Measurements from ENCODE around the gene ELFN2. TPM values are rescaled to one million over a fixed set of nuclear protein-coding genes. Genes with fewer than 3 reads are reported as not detected.

Gene ELFN2
- total RNA-seq, 1 experiment from 2014 or later = 30.8 TPM

DNA sequence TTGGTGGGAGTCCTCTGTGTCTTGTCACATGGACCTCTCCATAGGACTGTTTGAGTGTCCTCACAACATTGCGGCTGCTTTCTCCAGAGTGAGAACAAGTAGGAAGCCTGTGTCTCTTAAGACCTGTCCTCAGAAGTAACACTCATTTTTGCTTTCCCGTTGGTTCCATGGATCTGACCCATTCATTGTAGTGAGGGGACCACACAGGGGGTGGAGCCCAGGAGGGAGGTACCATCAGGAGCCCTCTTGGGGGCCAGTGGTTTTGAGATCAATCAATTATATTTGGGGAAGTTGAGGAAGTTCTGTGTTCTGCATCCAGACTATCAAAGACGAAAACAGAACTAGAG lies 5.4 kb upstream of the ELFN2 start:
- Histone ChIP-seq H2AFZ (no peak overlapping the region), H3K4me3 (no peak overlapping the region; the same call in 1 of the 2 replicates), H3K36me3 (ENCODE audit: low read depth) (no peaks in the 10 kb centered on the region), H3K27ac (peak overlapping the region; percentile 91), H4K20me1 (ENCODE audit: insufficient read depth) (no peaks in the 10 kb centered on the region), H3K9me2 (ENCODE audit: insufficient read depth) (no peaks in the 10 kb centered on the region), H3F3A (ENCODE audit: insufficient read depth, low read depth) (peaks cover 42% of the 10 kb centered on the region), H3K4me1 (replicated peaks; ENCODE audit: insufficient read depth) (peaks cover 40% of the 10 kb centered on the region), H3K9me3 (ENCODE audit: insufficient read depth, low read depth) (peaks cover 20% of the 10 kb centered on the region), H3K27me3 (ENCODE audit: insufficient read depth, low read depth) (no peaks in the 10 kb centered on the region), H3K79me2 (ENCODE audit: low read depth) (no peaks in the 10 kb centered on the region), H3K4me2 (no peak overlapping the region)
- intact Hi-C loops (cut with micrococcal nuclease; ENCODE audit: unreplicated experiment) = loop anchor here (1.0 kb wide), 2 partner anchors 23 to 104 kb away; no protein-coding TSS in a partner anchor
- ChIA-PET CTCF (interaction anchor here (0.7 kb wide), 1 partner anchor 25 kb away, joined by 3 read pairs; no protein-coding TSS in a partner anchor), POLR2A (ENCODE audit: unreplicated experiment) (interaction anchor here (0.7 kb wide), 1 partner anchor 45 kb away, joined by 4 read pairs; no protein-coding TSS in a partner anchor)
- TSS peak; percentile 29 for BruUV-seq (replicated peaks)
- DNase-seq = no peak
- no peak for TF ChIP-seq EZH2 (IDR thresholded peaks at IDR 0.05; ENCODE audit: low read depth)
- TF ChIP-seq, protein P1, sequence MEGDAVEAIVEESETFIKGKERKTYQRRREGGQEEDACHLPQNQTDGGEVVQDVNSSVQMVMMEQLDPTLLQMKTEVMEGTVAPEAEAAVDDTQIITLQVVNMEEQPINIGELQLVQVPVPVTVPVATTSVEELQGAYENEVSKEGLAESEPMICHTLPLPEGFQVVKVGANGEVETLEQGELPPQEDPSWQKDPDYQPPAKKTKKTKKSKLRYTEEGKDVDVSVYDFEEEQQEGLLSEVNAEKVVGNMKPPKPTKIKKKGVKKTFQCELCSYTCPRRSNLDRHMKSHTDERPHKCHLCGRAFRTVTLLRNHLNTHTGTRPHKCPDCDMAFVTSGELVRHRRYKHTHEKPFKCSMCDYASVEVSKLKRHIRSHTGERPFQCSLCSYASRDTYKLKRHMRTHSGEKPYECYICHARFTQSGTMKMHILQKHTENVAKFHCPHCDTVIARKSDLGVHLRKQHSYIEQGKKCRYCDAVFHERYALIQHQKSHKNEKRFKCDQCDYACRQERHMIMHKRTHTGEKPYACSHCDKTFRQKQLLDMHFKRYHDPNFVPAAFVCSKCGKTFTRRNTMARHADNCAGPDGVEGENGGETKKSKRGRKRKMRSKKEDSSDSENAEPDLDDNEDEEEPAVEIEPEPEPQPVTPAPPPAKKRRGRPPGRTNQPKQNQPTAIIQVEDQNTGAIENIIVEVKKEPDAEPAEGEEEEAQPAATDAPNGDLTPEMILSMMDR (conservative IDR thresholded peaks at IDR 0.05) = no peak

DNA sequence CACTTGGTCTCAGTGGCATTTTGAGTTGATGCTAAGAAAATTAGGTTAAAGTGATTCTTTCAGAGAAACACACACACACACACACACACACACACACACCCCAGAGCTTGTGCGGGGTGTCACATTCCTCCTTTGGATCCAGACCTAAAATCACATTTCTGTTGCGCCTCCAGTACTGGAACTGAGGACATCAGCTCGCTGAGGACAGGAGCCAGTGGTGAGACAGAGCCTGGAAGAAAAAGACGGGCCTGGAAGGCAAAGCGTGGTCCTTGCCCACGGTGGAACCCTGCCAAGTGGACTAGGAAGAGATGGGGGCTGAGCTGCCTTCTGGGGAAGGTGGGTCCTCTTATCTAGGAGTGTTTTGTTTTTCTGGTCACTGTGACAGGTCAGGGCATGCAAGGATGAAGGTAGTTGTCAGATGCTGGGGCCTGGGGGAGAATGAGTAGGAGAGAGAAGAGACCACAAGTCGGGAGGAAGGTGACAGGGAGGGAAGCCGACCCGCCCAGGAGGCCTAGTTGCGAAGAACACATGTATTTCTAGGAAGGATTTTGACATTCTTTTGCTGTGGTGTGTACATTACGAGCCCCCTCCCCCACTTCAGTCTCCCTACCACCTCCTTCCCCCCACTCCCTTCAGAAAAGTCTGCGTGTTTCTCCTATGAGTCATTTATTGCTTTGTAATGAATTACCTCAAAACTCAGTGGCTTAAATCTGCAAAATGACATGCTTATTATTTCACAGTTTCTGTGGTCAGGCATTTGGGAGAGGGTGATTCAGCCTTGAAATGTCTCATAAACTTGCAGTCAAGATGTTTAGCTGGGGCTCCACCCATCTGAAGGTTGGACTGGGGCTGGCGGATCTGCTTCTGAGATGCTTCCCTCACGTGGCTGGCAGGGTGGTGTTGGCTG lies 4.8 kb upstream of the ELFN2 start:
- Histone ChIP-seq H3K27me3 (ENCODE audit: insufficient read depth, low read depth) (no peaks in the 10 kb centered on the region), H3F3A (ENCODE audit: insufficient read depth, low read depth) (peaks cover 42% of the 10 kb centered on the region), H3K9me3 (ENCODE audit: insufficient read depth, low read depth) (peaks cover 20% of the 10 kb centered on the region), H3K79me2 (ENCODE audit: low read depth) (no peaks in the 10 kb centered on the region), H3K4me2 (peak overlapping the region; percentile 61), H3K9me2 (ENCODE audit: insufficient read depth) (no peaks in the 10 kb centered on the region), H3K4me1 (replicated peaks; ENCODE audit: insufficient read depth) (peaks cover 40% of the 10 kb centered on the region), H2AFZ (no peak overlapping the region), H3K27ac (peak overlapping the region; percentile 91), H3K36me3 (ENCODE audit: low read depth) (no peaks in the 10 kb centered on the region), H4K20me1 (ENCODE audit: insufficient read depth) (no peaks in the 10 kb centered on the region), H3K4me3 (no peak overlapping the region)
- TF ChIP-seq, protein P1 (conservative IDR thresholded peaks at IDR 0.05) = no peak
- ChIA-PET CTCF (interaction anchor here (0.6 to 0.7 kb wide), 3 partner anchors 20 to 269 kb away, joined by 3 to 7 read pairs (median 3); no protein-coding TSS in a partner anchor), POLR2A (ENCODE audit: unreplicated experiment) (interaction anchor here (0.6 to 0.7 kb wide), 2 partner anchors 45 to 81 kb away, joined by 4 read pairs; no protein-coding TSS in a partner anchor)
- intact Hi-C loops (cut with micrococcal nuclease; ENCODE audit: unreplicated experiment) = loop anchor here (1.0 to 2.0 kb wide), 3 partner anchors 23 to 115 kb away; no protein-coding TSS in a partner anchor
- DNase-seq = peak; percentile 91 to 100
- TSS peak; percentile 23 for BruUV-seq (replicated peaks)

DNA sequence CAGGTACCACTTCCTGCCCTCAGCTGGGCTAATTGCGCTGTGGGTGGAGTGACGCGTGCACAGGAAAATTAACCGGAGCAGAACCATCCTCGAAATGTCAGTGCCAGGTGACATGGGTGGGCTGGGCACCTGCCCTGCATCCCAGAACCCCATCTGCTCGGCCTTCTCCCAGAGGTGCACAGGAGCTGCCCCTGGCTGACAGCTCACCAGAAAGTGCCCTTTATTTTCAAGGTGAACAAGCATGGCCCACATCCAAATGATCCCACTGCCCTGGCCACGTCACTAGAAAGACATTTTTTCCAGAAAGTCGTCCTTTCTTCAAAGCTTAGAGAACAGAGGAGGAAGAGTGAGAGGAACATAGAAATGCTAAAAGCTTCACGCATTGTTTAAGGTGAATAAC lies 4.1 kb upstream of the ELFN2 start:
- Histone ChIP-seq H3K36me3 (ENCODE audit: low read depth) (no peaks in the 10 kb centered on the region), H3K4me3 (no peak overlapping the region), H2AFZ (no peak overlapping the region), H3K9me3 (ENCODE audit: insufficient read depth, low read depth) (peaks cover 20% of the 10 kb centered on the region), H3K27me3 (ENCODE audit: insufficient read depth, low read depth) (no peaks in the 10 kb centered on the region), H3K79me2 (ENCODE audit: low read depth) (peaks cover 3% of the 10 kb centered on the region; the same call in 1 of the 2 replicates), H3K4me2 (peak overlapping the region; percentile 61), H3K4me1 (replicated peaks; ENCODE audit: insufficient read depth) (peaks cover 44% of the 10 kb centered on the region), H4K20me1 (ENCODE audit: insufficient read depth) (no peaks in the 10 kb centered on the region), H3K27ac (peak overlapping the region; percentile 91), H3F3A (ENCODE audit: insufficient read depth, low read depth) (peaks cover 42% of the 10 kb centered on the region), H3K9me2 (ENCODE audit: insufficient read depth) (no peaks in the 10 kb centered on the region)
- POLR2A ChIA-PET (ENCODE audit: unreplicated experiment) = no interaction called here
- CTCF ChIA-PET = interaction anchor here (0.6 to 0.7 kb wide), 3 partner anchors 18 to 268 kb away, joined by 3 to 7 read pairs (median 3); no protein-coding TSS in a partner anchor
- DNase-seq = peak in 1 of 2 experiments; percentile 41
- intact Hi-C loops (cut with micrococcal nuclease; ENCODE audit: unreplicated experiment) = loop anchor here (2.0 kb wide), 1 partner anchor 115 kb away; no protein-coding TSS in a partner anchor
- BruUV-seq (replicated peaks) = no TSS peak
- TF ChIP-seq, protein P1 (conservative IDR thresholded peaks at IDR 0.05) = no peak
- no peak for TF ChIP-seq EZH2 (IDR thresholded peaks at IDR 0.05; ENCODE audit: low read depth)
